ENCODE data around the gene SLC47A1.

GRCh38 chr17:19544366-19544765 lies 10.7 kb downstream of the SLC47A1 start:
- no peak for TF ChIP-seq EZH2 (IDR thresholded peaks at IDR 0.05; ENCODE audit: borderline replicate concordance, low read length)
- no peak for TF ChIP-seq CTCF (conservative IDR thresholded peaks at IDR 0.05 in 1 of 2, IDR thresholded peaks at IDR 0.05 in 1 of 2; ENCODE audit: extremely low read depth in 1 of 2, insufficient read depth in 1 of 2, low read depth in 1 of 2, low read length in 2 of 2)
